ENCODE results near the gene TNFRSF8. TPM values are rescaled to one million over a fixed set of nuclear protein-coding genes. Genes with fewer than 3 reads are reported as not detected.
A peak's percentile ranks its signal among the peaks of the same experiment; 100 is the strongest.

The TNFRSF8 gene
- total and polyA plus RNA-seq, 8 donors: 0.11 to 2.8 (median 0.21) TPM

- Histone ChIP-seq H3K27me3 (peaks cover 0 to 35% of the 10 kb centered on the region in 2 donors), H3K36me3 (no peaks in the 10 kb centered on the region), H3K4me1 (peaks cover 0 to 7% of the 10 kb centered on the region in 2 donors), H3K9me3 (no peaks in the 10 kb centered on the region), H3K4me3 (no peak overlapping the region), H3K27ac (no peak overlapping the region)
- TF ChIP-seq CTCF (IDR thresholded peaks at IDR 0.05): no peak
- ATAC-seq: no peak
- no peak for DNase-seq
- intact Hi-C loops (cut with DNase I): no loop called here
These were observed 8.8 kb downstream of the TNFRSF8 start for GRCh38 chr1:12071892-12072291.

- intact Hi-C loops (cut with DNase I): no loop called here
- no peaks in the 10 kb centered on the region for H3K9me3 ChIP-seq
- DNase-seq: no peak
- H3K4me1 ChIP-seq: peaks cover 0 to 7% of the 10 kb centered on the region in 2 donors
- no peaks in the 10 kb centered on the region for H3K36me3 ChIP-seq
- no peak for ATAC-seq
- H3K27ac ChIP-seq: no peak overlapping the region
- TF ChIP-seq CTCF (IDR thresholded peaks at IDR 0.05): no peak
- peaks cover 0 to 27% of the 10 kb centered on the region in 2 donors for H3K27me3 ChIP-seq
- H3K4me3 ChIP-seq: no peak overlapping the region
These were observed 9.6 kb downstream of the TNFRSF8 start for GRCh38 chr1:12072741-12073140.

- TF ChIP-seq CTCF (IDR thresholded peaks at IDR 0.05): no peak
- no peaks in the 10 kb centered on the region for H3K4me1 ChIP-seq
- ATAC-seq: no peak
- H3K27ac ChIP-seq: no peak overlapping the region
- peaks cover 0 to 21% of the 10 kb centered on the region in 2 donors for H3K27me3 ChIP-seq
- H3K4me3 ChIP-seq: no peak overlapping the region
- intact Hi-C loops (cut with DNase I): no loop called here
- DNase-seq: no peak
- H3K36me3 ChIP-seq: no peaks in the 10 kb centered on the region
- no peaks in the 10 kb centered on the region for H3K9me3 ChIP-seq
These were observed 10.7 kb downstream of the TNFRSF8 start for GRCh38 chr1:12073796-12074195.

- peak; percentile 58 for ATAC-seq
- Histone ChIP-seq H3K36me3 (no peaks in the 10 kb centered on the region), H3K4me1 (no peaks in the 10 kb centered on the region), H3K9me3 (no peaks in the 10 kb centered on the region), H3K27ac (peak overlapping the region in 1 of 2 donors; percentile 56), H3K27me3 (peaks cover 0 to 13% of the 10 kb centered on the region in 2 donors), H3K4me3 (no peak overlapping the region)
- no peak for TF ChIP-seq CTCF (IDR thresholded peaks at IDR 0.05)
- intact Hi-C loops (cut with DNase I): no loop called here
- DNase-seq: peak in 2 of 4 donors; percentile 6 to 54
These were observed 12.4 kb downstream of the TNFRSF8 start for GRCh38 chr1:12075195-12076114.

GRCh38 chr1:12076425-12077005, 13.4 kb downstream of the TNFRSF8 start:
- Histone ChIP-seq H3K36me3 (no peaks in the 10 kb centered on the region), H3K4me1 (no peaks in the 10 kb centered on the region), H3K27me3 (peaks cover 0 to 8% of the 10 kb centered on the region in 2 donors), H3K9me3 (no peaks in the 10 kb centered on the region), H3K4me3 (no peak overlapping the region), H3K27ac (no peak overlapping the region)
- ATAC-seq (no peak), DNase-seq (no peak)
- TF ChIP-seq CTCF (IDR thresholded peaks at IDR 0.05): no peak
- intact Hi-C loops (cut with DNase I): no loop called here
